ENCODE results near the gene SSR1.
"Not testable (repeated sequence)": the region's sequence is repeated elsewhere in the genome, so short reads cannot be mapped to it uniquely, and the experiment has no call there.

Gene SSR1

GRCh38 chr6:7317538-7317937 is 4.5 kb upstream of the SSR1 start:
- no peak for DNase-seq (ENCODE audit: low read depth)

- no peak for DNase-seq (ENCODE audit: low read depth)
Observed at GRCh38 chr6:7316658-7317533, 3.9 kb upstream of the SSR1 start.

GRCh38 chr6:7315948-7316365 is 3.0 kb upstream of the SSR1 start:
- no peak for DNase-seq (ENCODE audit: low read depth)

- not testable (repeated sequence) for DNase-seq (ENCODE audit: low read depth)
Observed at GRCh38 chr6:7315087-7315947, 2.3 kb upstream of the SSR1 start.

- DNase-seq (ENCODE audit: low read depth): no peak
Observed at GRCh38 chr6:7314414-7314813, 1.4 kb upstream of the SSR1 start.

- no peak for DNase-seq (ENCODE audit: low read depth)
Observed at GRCh38 chr6:7313505-7314165, 636 bp upstream of the SSR1 start.

- peak; percentile 6 for DNase-seq (ENCODE audit: low read depth)
Observed at GRCh38 chr6:7311917-7312615, 933 bp downstream of the SSR1 start.

GRCh38 chr6:7311176-7311575 is 1.8 kb downstream of the SSR1 start:
- no peak for DNase-seq (ENCODE audit: low read depth)

GRCh38 chr6:7309050-7309449 is 3.9 kb downstream of the SSR1 start:
- no peak for DNase-seq (ENCODE audit: low read depth)

GRCh38 chr6:7307533-7307932 is 5.5 kb downstream of the SSR1 start:
- no peak for DNase-seq (ENCODE audit: low read depth)

GRCh38 chr6:7304821-7305220 is 8.2 kb downstream of the SSR1 start:
- no peak for DNase-seq (ENCODE audit: low read depth)

- DNase-seq (ENCODE audit: low read depth): no peak
Observed at GRCh38 chr6:7301702-7302101, 11.3 kb downstream of the SSR1 start.

GRCh38 chr6:7300926-7301325 is 12.1 kb downstream of the SSR1 start:
- no peak for DNase-seq (ENCODE audit: low read depth)

GRCh38 chr6:7298113-7298512 is 14.9 kb downstream of the SSR1 start:
- no peak for DNase-seq (ENCODE audit: low read depth)

- DNase-seq (ENCODE audit: low read depth): no peak
Observed at GRCh38 chr6:7296602-7297001, 16.4 kb downstream of the SSR1 start.

GRCh38 chr6:7295916-7296315 is 17.1 kb downstream of the SSR1 start:
- no peak for DNase-seq (ENCODE audit: low read depth)

- no peak for DNase-seq (ENCODE audit: low read depth)
Observed at GRCh38 chr6:7292596-7293255, 20.3 kb downstream of the SSR1 start.

- DNase-seq (ENCODE audit: low read depth): no peak
Observed at GRCh38 chr6:7290079-7290478, 22.9 kb downstream of the SSR1 start.

GRCh38 chr6:7285416-7285815 is 27.6 kb downstream of the SSR1 start:
- no peak for DNase-seq (ENCODE audit: low read depth)

GRCh38 chr6:7283676-7284075 is 29.3 kb downstream of the SSR1 start:
- no peak for DNase-seq (ENCODE audit: low read depth)
